HUES6 (cell line): ENCODE results near the gene NBAS.
"Not testable (repeated sequence)": the region's sequence is repeated elsewhere in the genome, so short reads cannot be mapped to it uniquely, and the experiment has no call there.

Source experiments
- H3K27ac ChIP-seq: 2 replicates; pipeline ENCODE4 v1.7.0; 2013; ENCODE audit warnings: low read depth, mild to moderate bottlenecking, low read length, inconsistent platforms
- H3K27me3 ChIP-seq: 2 replicates; pipeline ENCODE4 v1.6.1; 2013; ENCODE audit warnings: low read length; ENCODE audit not compliant: control insufficient read depth, insufficient read depth
- H3K36me3 ChIP-seq: 2 replicates; pipeline ENCODE4 v1.6.1; 2013; ENCODE audit warnings: low read length; ENCODE audit not compliant: control insufficient read depth, insufficient read depth
- H3K4me1 ChIP-seq: 2 replicates; pipeline ENCODE4 v1.6.1; 2013; ENCODE audit warnings: low read length; ENCODE audit not compliant: control insufficient read depth, insufficient read depth
- H3K4me3 ChIP-seq: 2 replicates; pipeline ENCODE4 v1.5.1; 2013; ENCODE audit warnings: low read depth, low read length
- H3K9ac ChIP-seq: one replicate; pipeline ENCODE4 v1.6.1; 2013; ENCODE audit warnings: mild to moderate bottlenecking, low read length
- H3K9me3 ChIP-seq: 2 replicates; pipeline ENCODE4 v1.6.1; 2013; ENCODE audit warnings: low read depth, low read length; ENCODE audit not compliant: control insufficient read depth, insufficient read depth

The NBAS gene

DNA sequence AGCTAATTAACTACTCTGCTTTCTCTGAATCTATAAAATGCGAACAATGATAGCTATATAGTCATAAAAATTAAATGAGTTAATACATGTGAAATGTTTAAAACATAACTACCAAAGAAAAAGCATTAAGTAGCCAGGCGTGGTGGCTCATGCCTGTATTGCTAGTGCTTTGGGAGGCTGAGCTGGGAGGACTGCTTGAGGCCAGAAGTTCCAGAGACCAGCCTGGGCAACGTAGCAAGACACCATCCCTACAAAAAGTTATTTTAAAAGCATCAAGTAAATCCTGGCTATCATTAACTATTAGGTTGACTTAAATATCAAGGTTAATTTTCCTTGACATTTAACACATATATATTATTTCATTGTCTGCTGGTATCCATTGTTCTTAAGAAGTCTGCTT, 152.4 kb downstream of the NBAS start:
- no peaks in the 10 kb centered on the region for H3K27me3 ChIP-seq
- H3K4me3 ChIP-seq, result no peak overlapping the region
- H3K9ac ChIP-seq, result no peak overlapping the region
- H3K4me1 ChIP-seq, result no peaks in the 10 kb centered on the region
- no peaks in the 10 kb centered on the region for H3K9me3 ChIP-seq
- H3K27ac ChIP-seq, result no peak overlapping the region
- H3K36me3 ChIP-seq, result no peaks in the 10 kb centered on the region

DNA sequence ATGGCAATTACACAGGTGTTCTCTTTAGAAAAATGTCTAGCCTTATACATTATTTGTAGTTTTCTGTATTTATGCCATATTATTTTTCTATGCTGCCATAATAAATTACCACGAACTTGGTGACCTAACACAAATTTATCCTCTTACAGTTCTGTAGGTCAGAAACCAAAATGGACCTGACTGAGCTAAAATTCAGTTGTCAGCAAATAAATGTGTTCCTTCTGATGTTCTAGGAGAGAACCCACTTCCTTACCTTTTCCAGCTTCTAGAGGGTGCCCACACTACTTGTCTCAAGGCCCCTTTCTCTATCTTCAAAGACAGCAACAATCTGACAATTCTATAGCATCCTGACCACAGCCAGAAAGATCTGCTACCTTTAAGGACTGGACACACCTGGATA, 153.5 kb downstream of the NBAS start:
- Histone ChIP-seq H3K9ac (no peak overlapping the region), H3K27ac (no peak overlapping the region), H3K9me3 (no peaks in the 10 kb centered on the region), H3K4me1 (no peaks in the 10 kb centered on the region), H3K27me3 (no peaks in the 10 kb centered on the region), H3K36me3 (no peaks in the 10 kb centered on the region), H3K4me3 (no peak overlapping the region)

DNA sequence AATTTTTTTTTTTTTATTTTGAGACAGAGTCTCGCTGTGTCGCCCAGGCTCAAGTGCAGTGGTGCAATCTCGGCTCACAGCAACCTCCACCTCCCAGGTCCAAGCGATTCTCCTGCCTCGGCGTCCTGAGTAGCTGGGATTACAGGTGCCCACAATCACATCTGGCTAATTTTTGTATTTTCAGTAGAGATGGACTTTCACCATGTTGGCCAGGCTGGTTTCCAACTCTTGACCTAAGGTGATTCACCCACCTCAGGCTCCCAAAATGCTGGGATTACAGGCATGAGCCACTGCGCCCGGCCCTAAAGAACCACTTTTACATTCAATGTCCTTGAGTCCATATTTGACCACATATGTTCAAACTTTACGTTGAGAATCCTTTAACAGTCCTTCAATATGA, 156.6 kb downstream of the NBAS start:
- not testable (repeated sequence) for H3K27ac ChIP-seq, H3K27me3 ChIP-seq, H3K9ac ChIP-seq, H3K9me3 ChIP-seq, H3K4me3 ChIP-seq, H3K36me3 ChIP-seq, H3K4me1 ChIP-seq

DNA sequence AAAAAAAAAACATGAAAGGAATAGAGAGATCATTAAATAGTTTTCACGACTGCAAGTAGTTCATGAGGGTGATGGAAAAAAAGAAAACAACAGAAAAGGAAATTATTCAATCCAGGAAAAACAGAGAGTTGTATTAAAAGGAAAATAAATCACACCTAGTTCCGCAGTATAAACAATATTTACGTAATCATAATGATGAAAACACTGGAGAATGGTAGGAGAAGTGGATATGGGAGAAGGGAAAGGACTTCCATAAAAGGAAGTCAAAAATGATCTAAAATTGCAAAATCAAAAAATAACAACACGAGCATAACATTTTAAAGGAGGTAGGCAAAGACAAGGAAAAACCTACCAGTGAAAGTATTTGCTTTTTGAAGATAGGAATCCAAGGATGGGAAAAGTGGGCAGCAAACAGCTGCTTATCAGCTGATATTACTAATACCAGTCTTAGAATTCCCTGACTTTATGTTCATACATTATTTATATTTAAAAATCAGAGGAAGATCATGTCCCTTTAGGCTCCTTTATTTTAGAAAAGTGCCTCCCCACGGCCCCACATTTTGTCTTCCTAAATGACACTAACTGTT, 160.8 kb downstream of the NBAS start:
- no peak overlapping the region for H3K4me3 ChIP-seq
- no peaks in the 10 kb centered on the region for H3K27me3 ChIP-seq
- H3K36me3 ChIP-seq, result no peaks in the 10 kb centered on the region
- H3K4me1 ChIP-seq, result no peaks in the 10 kb centered on the region
- no peaks in the 10 kb centered on the region for H3K9me3 ChIP-seq
- H3K9ac ChIP-seq, result no peak overlapping the region
- H3K27ac ChIP-seq, result no peak overlapping the region

DNA sequence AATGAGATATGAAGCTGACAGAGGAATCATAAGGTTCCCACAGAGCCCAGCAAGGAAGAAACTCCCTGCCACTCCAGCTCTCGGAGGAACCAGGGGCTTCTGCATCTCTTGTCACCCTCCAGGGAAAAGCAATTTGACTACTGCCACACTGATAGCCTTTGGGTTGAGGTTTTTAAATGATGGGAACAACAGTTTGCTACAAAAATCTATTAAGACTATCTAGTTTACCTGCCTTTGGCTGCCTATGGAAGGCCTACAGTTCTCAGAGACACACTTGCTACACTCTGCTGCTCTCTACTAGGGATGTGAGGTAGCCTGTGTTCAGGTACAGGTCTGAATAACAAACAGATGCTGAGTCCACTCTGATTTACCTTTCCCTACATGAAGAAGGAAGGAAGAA, 161.9 kb downstream of the NBAS start:
- H3K27me3 ChIP-seq, result no peaks in the 10 kb centered on the region
- H3K27ac ChIP-seq, result no peak overlapping the region
- H3K4me1 ChIP-seq, result no peaks in the 10 kb centered on the region
- no peak overlapping the region for H3K4me3 ChIP-seq
- no peak overlapping the region for H3K9ac ChIP-seq
- no peaks in the 10 kb centered on the region for H3K36me3 ChIP-seq
- no peaks in the 10 kb centered on the region for H3K9me3 ChIP-seq

DNA sequence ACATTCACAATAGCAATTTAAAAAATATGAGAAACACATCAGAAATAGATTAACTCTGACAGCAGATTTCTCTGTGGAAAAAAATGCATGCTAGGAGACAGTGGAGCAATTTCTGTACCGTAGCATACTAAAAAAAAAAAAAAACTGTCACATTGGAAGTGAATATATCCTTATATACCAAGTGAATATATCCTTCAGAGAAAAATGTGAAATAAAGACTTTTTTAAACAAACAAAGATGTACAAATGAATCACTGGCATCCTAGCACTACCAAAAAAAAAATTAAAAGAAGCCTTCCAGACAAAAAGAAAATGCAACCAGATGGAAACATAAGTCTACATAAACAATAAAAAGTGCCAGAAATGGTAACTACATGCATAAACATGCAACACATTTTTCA, 169.4 kb downstream of the NBAS start:
- H3K9me3 ChIP-seq, result no peaks in the 10 kb centered on the region
- no peak overlapping the region for H3K9ac ChIP-seq
- no peak overlapping the region for H3K27ac ChIP-seq
- H3K27me3 ChIP-seq, result no peaks in the 10 kb centered on the region
- H3K4me1 ChIP-seq, result no peaks in the 10 kb centered on the region
- H3K36me3 ChIP-seq, result no peaks in the 10 kb centered on the region
- no peak overlapping the region for H3K4me3 ChIP-seq

DNA sequence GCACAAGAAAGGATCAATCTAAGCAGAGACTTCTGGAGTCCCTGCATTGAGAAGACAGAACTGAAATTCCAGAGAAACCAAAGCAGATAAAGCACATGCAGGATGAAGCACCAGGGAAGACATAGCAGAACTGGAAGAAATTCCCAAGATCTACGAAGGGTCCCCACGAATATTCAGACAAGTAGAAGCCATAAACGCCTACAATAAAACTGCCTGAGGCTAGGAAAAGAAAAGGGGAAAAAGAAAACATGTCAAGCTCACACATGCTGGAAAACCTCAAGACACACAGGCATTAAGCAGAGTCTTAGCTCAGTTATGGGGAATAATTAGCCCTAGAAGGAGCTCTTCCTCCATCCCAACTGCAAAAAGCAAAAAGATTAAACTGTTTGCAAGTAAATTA, 171.2 kb downstream of the NBAS start:
- Histone ChIP-seq H3K4me3 (no peak overlapping the region), H3K27ac (no peak overlapping the region), H3K9me3 (no peaks in the 10 kb centered on the region), H3K27me3 (no peaks in the 10 kb centered on the region), H3K9ac (no peak overlapping the region), H3K4me1 (no peaks in the 10 kb centered on the region), H3K36me3 (no peaks in the 10 kb centered on the region)

DNA sequence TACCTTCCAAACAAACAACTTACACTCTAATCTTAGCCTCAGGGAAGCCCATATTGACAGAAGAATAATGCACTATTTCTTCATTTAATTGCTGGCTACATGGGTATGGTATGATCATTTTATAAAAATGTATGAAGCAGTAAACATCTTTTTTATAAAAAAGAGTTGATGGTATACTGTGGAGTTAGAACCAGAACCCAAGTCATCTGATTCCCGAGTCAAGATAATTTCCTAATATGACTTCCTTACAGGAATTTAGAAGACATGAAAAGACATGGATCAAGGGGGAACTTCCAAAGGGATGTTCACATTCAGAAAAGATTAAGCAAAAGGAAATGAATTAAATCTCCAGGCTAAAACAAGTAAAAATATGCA, 171.8 kb downstream of the NBAS start:
- Histone ChIP-seq H3K4me1 (no peaks in the 10 kb centered on the region), H3K27ac (no peak overlapping the region), H3K9ac (no peak overlapping the region), H3K36me3 (no peaks in the 10 kb centered on the region), H3K4me3 (no peak overlapping the region), H3K27me3 (no peaks in the 10 kb centered on the region), H3K9me3 (no peaks in the 10 kb centered on the region)

DNA sequence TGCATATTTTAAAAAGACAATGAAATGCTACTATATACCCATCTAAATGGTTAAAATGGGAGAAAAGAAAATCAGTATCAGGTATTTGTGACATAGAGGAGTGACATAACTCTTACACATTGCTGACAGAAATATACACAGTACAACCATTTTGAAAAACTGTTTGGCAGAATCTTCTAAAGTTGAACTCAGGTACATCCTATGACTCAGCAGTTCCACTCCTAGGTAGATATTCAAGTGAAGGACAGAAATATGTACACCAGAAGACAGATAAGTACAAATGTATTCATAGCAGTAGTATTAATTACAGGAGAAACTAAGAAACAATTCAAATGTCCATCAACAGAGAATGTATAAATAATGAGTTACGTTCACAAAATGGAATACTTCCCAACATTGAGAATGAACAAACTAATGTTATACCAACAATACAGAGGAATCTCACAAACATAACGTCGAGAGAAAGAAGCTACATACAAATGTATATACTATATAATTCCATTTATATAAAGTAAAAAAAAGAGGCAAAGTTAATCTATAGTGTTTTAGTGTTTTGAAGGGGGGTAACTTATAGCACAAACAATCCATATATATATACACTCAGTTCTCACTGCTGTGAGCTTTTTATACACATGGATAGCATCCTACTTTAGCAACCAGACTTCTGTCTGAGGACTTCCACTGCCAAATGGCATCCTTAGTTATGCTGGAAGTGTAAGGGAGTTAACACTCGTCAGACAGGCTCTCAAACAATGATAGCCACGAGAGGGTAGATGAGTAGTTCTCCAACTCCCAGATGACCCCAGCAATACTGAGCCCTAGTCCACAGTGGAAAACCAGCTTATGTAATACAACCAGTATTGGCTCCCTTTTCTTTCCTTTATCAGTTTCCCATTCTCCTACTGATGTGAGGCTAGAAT, 172.5 kb downstream of the NBAS start:
- H3K4me1 ChIP-seq, result no peaks in the 10 kb centered on the region
- no peaks in the 10 kb centered on the region for H3K9me3 ChIP-seq
- H3K4me3 ChIP-seq, result no peak overlapping the region
- no peaks in the 10 kb centered on the region for H3K27me3 ChIP-seq
- H3K9ac ChIP-seq, result no peak overlapping the region
- no peak overlapping the region for H3K27ac ChIP-seq
- no peaks in the 10 kb centered on the region for H3K36me3 ChIP-seq

DNA sequence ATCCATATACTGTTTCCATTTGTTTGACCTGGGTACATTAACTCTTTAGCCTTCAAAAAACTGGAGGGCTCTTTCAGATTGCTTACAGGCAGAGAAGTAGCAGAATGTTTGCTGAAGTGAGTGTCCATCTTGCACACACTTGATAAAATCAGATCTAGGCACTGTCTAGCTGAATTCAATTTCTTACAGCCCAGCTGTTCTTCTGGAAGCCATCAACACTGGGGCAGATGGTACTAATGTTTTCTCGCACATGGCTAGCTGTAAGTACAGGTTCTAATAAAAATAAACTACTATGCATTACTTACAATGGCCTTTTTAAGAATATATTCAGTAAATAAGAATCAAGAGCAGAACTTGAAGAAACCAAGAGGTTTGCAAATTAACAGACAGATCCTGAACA, 175.9 kb downstream of the NBAS start:
- Histone ChIP-seq H3K27ac (no peak overlapping the region), H3K36me3 (no peaks in the 10 kb centered on the region), H3K27me3 (no peaks in the 10 kb centered on the region), H3K9me3 (no peaks in the 10 kb centered on the region), H3K9ac (no peak overlapping the region), H3K4me3 (no peak overlapping the region), H3K4me1 (no peaks in the 10 kb centered on the region)

DNA sequence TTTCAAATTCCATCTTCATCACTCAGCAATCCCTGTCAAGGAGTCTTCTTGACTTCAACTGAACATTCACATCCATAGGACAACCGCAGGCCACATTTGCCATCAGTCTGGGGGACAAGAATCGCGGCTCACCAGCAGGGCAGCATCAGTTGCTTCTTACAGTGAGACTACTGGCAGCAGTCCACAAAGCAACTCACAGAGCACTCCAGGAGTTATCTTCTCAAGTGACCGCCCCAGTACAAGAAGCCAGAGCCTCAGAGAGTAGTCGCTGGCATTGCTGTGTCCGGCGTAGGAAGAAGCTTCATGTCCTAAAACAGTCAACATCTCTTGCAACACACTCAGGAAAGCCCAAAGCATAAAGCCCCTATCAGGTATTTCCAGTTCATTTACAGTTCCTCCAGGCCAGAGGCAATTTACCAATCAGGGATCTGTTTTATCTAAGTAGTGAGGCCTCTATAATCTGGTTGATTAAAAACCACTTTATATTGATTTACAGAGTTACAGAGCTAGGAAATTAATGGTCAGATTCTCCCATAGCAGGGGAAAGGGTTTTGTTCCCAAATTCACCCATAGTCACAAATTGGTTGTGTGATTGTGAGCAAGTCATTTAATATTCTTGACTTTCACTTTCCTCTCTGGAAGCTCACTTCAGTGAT, 177.3 kb downstream of the NBAS start:
- no peak overlapping the region for H3K9ac ChIP-seq
- H3K36me3 ChIP-seq, result no peaks in the 10 kb centered on the region
- no peak overlapping the region for H3K27ac ChIP-seq
- H3K4me1 ChIP-seq, result no peaks in the 10 kb centered on the region
- no peak overlapping the region for H3K4me3 ChIP-seq
- H3K27me3 ChIP-seq, result no peaks in the 10 kb centered on the region
- H3K9me3 ChIP-seq, result no peaks in the 10 kb centered on the region
